ENCODE data around the gene FCER2.

Gene FCER2

DNA sequence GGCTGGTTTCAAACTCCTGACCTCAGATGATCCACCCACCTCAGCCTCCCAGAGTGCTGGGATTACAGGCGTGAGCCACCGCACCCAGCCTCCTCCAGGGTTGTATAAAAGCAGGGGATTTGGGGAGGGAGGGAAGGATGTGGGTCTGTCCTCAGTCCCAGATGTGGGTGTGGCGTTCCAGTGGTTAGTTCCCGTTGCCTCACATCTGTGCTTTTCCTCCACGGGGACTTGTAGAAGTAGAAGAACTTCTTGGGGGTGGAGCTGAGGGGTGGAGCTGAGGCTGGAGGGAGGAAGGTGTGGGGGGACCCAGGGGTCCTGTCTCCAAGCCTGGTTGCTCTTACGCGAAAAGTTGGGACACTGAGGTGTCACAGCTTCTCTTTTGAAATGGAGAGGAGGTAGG lies 25.6 kb downstream of the FCER2 start:
- TF ChIP-seq, protein P1, sequence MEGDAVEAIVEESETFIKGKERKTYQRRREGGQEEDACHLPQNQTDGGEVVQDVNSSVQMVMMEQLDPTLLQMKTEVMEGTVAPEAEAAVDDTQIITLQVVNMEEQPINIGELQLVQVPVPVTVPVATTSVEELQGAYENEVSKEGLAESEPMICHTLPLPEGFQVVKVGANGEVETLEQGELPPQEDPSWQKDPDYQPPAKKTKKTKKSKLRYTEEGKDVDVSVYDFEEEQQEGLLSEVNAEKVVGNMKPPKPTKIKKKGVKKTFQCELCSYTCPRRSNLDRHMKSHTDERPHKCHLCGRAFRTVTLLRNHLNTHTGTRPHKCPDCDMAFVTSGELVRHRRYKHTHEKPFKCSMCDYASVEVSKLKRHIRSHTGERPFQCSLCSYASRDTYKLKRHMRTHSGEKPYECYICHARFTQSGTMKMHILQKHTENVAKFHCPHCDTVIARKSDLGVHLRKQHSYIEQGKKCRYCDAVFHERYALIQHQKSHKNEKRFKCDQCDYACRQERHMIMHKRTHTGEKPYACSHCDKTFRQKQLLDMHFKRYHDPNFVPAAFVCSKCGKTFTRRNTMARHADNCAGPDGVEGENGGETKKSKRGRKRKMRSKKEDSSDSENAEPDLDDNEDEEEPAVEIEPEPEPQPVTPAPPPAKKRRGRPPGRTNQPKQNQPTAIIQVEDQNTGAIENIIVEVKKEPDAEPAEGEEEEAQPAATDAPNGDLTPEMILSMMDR (IDR thresholded peaks at IDR 0.05): no peak
- no peak for TF ChIP-seq ZFX (IDR thresholded peaks at IDR 0.05; ENCODE audit: borderline replicate concordance)
- no peak overlapping the region for H3K27ac ChIP-seq

DNA sequence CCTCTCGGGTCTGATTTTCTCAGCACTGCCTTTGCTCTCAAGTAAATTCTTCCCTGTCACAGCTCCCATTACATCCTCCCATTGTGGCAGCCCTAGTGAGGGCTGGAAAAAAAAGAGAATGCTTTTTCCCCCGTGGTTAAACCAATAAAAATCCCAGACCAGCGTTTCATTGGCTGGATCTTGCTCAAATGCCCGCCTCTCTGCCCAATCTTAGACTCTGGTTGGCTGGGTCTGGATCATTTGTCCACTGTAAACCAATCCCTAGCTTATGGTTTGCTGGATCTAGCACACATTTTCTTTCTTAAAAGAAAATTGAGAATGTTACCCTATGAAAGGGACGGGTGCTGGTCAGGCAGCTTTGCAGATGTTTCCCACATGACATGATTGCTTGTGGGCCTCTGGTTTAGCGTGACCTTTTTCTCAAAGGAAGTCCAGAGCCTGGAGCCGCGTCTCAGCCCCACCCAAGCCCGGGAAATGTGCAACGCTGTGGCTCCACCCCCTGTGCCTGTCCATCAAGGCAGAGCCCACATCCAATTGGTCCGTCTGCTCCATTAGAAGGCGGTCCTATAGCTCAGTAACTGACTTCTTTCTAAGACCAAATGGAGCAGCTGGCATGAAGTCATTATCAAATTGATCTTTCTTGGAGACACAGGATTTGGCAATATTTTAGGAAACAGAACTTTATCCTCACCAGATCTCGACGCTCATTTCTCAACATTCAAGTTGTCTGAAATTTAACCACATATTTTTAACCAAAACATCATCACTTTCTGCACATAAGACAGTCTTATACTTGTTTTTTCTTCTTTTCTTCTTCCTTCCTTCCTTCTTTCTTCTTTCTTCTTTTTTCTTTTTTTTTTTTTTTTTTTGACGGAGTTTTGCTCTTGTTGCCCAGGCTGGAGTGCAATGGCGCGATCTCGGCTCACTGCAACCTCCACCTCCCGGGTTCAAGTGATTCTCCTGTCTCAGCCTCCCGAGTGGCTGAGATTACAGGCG lies 27.6 kb downstream of the FCER2 start:
- TF ChIP-seq ZFX (IDR thresholded peaks at IDR 0.05; ENCODE audit: borderline replicate concordance): no peak
- TF ChIP-seq, protein P1 (IDR thresholded peaks at IDR 0.05): no peak
- H3K27ac ChIP-seq: no peak overlapping the region

DNA sequence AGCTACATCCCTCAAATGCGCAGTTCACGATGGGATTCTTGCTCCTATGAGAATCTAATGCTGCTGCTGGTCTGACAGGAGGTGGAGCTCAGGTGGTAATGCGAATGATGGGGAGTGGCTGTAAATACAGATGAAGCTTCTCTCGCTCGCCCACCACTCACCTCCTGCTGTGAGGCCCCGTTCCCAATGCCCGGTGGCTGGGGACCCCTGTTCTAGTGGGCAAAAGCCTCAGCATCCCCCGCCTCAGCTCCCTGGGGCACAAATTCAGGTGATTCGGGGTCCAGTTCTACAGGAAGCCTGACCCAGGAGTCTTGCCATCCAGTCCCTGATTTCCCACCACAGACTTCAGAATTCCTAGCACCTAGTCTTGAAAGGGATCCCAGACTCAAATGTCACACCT lies 29.4 kb downstream of the FCER2 start:
- TF ChIP-seq, protein P1 (IDR thresholded peaks at IDR 0.05): no peak
- no peak for TF ChIP-seq ZFX (IDR thresholded peaks at IDR 0.05; ENCODE audit: borderline replicate concordance)
- H3K27ac ChIP-seq: no peak overlapping the region

DNA sequence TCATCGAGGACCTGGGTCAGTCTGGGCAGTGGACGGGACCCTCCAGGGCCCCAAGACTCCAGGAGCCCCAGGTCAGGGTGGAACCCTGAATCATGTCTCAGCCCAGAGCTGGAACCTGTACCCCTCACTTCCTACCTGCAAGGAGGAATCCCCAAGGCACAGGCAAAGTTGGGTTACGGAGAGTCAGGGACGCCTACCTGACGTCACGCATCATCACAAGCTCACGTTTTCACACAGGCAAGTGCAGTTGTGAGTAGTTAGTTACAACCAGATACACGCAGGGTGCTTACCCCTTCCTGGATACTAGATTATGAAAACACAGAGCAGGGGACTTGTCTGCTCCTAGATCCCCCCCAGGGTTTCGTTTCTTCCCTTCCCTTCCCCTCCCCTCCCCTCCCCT lies 31.1 kb downstream of the FCER2 start:
- TF ChIP-seq ZFX (IDR thresholded peaks at IDR 0.05; ENCODE audit: borderline replicate concordance): no peak
- TF ChIP-seq, protein P1 (IDR thresholded peaks at IDR 0.05): no peak
- no peak overlapping the region for H3K27ac ChIP-seq

- no peak for TF ChIP-seq ZFX (IDR thresholded peaks at IDR 0.05; ENCODE audit: borderline replicate concordance)
- H3K27ac ChIP-seq: no peak overlapping the region
These were observed 31.7 kb downstream of the FCER2 start for GRCh38 chr19:7670150-7670783.

- no peak for TF ChIP-seq ZFX (IDR thresholded peaks at IDR 0.05; ENCODE audit: borderline replicate concordance)
- TF ChIP-seq, protein P1 (IDR thresholded peaks at IDR 0.05): no peak
- no peak overlapping the region for H3K27ac ChIP-seq
These were observed 32.3 kb downstream of the FCER2 start for GRCh38 chr19:7669641-7670040.

DNA sequence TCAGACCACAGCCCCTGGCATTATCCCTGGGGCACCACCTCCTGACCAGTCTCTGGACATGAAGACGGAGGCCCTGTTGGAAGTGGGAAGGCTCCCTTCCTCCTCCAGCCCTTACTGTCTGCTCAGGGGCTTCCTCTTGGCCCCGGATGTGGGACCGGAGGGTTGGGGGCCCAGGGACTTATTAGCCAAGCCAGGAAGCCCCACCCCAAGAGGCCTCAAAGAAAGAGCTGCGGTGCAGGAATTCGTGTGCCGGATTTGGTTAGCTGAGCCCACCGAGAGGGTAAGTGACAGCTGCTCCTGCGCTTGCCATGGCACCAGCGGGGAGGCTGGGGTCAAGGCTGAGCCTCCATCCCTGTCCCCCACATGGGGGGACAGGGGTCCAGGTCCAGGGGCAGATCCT lies 33.1 kb downstream of the FCER2 start, which contains the start of gene RETN:
Gene RETN, plus strand, starts transcription at position 208 of the 400 bp plus-strand sequence. CDS start 278 bp downstream, outside the sequence.
- H3K27ac ChIP-seq: no peak within 1 kb of the TSS
- TF ChIP-seq, protein P1 (IDR thresholded peaks at IDR 0.05): no peak
- TF ChIP-seq ZFX (IDR thresholded peaks at IDR 0.05; ENCODE audit: borderline replicate concordance): no peak

All from 22Rv1 (cell line).